HG03439 (cell line): ENCODE results near the gene OR2T12.
A peak's percentile ranks its signal among the peaks of the same experiment; 100 is the strongest.
"Not testable (repeated sequence)": the region's sequence is repeated elsewhere in the genome, so short reads cannot be mapped to it uniquely, and the experiment has no call there.

Experiments
- ATAC-seq: cut with Tn5 transposase; IDR thresholded peaks from one replicate; pipeline ENCODE4 v1.9.1; 2021; ENCODE audit warnings: mild to moderate bottlenecking, moderate library complexity; ENCODE audit not compliant: unreplicated experiment

Gene OR2T12

DNA sequence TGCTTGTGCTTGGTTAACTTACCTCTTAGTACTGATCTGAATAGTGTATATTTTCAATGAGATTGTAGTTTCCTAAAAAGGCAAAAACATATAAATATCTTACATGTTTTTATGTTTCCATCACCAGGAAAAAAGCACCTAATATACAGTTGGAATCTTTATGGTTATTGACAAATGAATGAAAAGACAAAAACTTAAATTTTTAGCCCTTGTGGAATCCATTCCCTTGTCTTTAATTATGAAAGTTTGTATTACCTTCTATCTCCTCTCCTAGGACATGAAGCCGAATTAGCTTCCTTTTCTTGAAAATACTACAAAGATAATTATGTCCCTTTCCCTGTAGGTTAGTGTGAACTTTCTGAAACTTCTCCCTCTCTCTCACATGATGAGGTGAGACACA is at the start of gene OR2T12:
Gene OR2T12, minus strand, starts transcription at position 101 of the 400 bp plus-strand sequence. CDS start 7,846 bp downstream, outside the sequence.
- ATAC-seq = no peak

- no peak for ATAC-seq
These were observed 45.3 kb upstream of the OR2T12 start, which contains the start of gene OR14C36 for GRCh38 chr1:248348475-248348874. TSS of gene OR14C36 (plus strand) at chr1:248348775. CDS start at chr1:248348775, 0 bp downstream.

GRCh38 chr1:248343451-248343850 is 40.2 kb upstream of the OR2T12 start:
- ATAC-seq = no peak

- ATAC-seq = no peak
These were observed 21.2 kb upstream of the OR2T12 start, which contains the start of gene OR2M7 for GRCh38 chr1:248324468-248324867. TSS of gene OR2M7 (minus strand) at chr1:248324568. CDS start at chr1:248324568, 0 bp downstream.

DNA sequence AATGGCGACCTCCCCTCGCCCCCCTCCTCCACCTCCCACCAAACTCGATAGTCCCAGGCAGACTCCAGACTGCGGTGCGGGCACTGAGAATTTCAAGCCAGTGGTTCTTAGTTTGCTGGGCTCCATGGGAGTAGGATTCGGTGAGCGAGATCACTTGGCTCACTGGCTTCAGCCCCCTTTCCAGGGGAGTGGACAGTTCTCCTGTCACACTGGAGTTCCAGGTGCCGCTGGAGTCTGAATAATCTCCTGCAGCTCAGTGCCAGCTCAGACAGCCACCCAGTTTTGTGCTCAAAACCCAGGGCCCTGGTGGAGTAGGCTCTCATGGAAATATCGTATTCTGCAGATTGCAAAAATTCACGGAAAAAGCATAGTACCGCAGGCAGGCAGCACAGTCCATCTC is 13.6 kb upstream of the OR2T12 start:
- ATAC-seq = no peak

GRCh38 chr1:248306740-248307139 is 3.5 kb upstream of the OR2T12 start:
- ATAC-seq = not testable (repeated sequence)

DNA sequence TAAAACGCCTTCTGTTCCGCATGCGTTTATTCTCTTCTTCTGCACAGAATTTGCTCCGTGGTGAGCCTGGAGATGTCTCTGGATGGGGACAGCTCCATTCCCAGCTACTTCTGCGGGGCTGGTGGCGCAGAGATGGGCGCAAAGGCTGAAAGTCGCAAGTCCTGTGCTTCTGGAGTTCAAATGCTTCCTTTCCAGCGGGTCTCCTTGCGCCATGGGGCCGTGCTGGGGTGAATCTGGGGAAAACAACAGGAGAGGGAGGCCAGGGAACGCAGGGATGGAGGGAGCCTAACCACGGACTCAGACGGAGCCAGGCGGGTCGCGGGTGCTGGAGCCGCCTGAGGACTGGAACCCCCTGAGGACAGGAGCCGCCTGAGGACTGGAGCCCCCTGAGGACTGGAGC is 2.9 kb upstream of the OR2T12 start:
- ATAC-seq = no peak

- ATAC-seq = not testable (repeated sequence)
These were observed 2.4 kb upstream of the OR2T12 start for GRCh38 chr1:248305672-248306071.

GRCh38 chr1:248288391-248288790 is 14.8 kb downstream of the OR2T12 start:
- ATAC-seq = no peak

- no peak for ATAC-seq
These were observed 25.3 kb downstream of the OR2T12 start, which contains the start of gene OR2T33 for GRCh38 chr1:248277876-248278275. TSS of gene OR2T33 (minus strand) at chr1:248277976. CDS start at chr1:248273814, 4,162 bp downstream.

DNA sequence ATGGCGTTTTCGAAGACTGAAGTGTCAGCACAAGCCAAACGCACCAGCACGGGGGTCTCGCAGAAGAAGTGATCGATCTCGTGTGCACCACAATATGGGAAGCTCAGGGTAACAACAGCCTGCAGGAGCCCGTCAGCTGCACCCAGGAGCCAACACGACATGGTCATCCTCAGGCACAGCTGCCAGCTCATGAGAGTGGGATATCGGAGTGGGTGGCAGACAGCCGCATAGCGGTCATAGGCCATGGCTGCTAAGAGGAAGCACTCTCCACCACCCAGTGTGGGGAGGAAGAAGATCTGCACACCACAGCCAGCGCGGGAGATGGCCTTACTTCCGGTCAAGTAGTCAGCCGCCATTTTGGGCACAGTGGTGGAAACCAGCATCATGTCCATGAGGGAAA is 30.0 kb downstream of the OR2T12 start:
- not testable (repeated sequence) for ATAC-seq

DNA sequence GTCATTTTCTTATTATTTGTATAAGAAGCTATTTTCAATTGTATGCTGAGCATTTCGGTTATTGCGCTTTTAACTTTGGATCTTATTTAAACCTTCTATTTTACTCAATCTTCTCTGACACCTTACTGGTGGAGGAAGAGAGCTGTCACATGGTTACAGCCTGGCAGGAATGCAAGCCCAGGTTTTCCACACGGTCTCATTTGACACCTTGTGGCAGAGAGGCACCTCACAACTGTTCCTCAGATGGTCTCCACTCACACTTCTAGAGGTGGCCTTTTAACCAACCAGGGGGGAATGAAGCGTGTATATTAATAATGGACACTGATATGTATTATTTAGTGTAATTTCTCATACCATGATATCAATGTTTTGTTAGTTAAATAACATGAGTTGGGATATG is 35.0 kb downstream of the OR2T12 start:
- no peak for ATAC-seq

- not testable (repeated sequence) for ATAC-seq
These were observed 43.9 kb downstream of the OR2T12 start for GRCh38 chr1:248259309-248259708.

- peak; percentile 86 for ATAC-seq
These were observed 60.0 kb downstream of the OR2T12 start for GRCh38 chr1:248243204-248243603.
